GM12878 (cell line): ENCODE measurements around the gene KASH5. TPM values are rescaled to one million over a fixed set of nuclear protein-coding genes. Genes with fewer than 3 reads are reported as not detected.
A peak's percentile ranks its signal among the peaks of the same experiment; 100 is the strongest.

Source experiments
- BCL11A ChIP-seq: IDR thresholded peaks from 2 replicates; pipeline ENCODE4 v1.6.1; 2011; ENCODE audit warnings: low read depth, low read length
- BCLAF1 ChIP-seq: fragments of 450-650 bp; IDR thresholded peaks from 2 replicates; pipeline ENCODE4 v1.6.1; 2017; ENCODE audit warnings: antibody characterized with exemption, mild to moderate bottlenecking, moderate library complexity
- CBX5 ChIP-seq: sonication (generic); IDR thresholded peaks from 2 replicates; pipeline ENCODE4 v1.6.1; 2016; ENCODE audit warnings: low read depth, moderate library complexity, mild to moderate bottlenecking, inconsistent platforms
- DPF2 ChIP-seq: fragments of 450-650 bp; IDR thresholded peaks from 2 replicates; pipeline ENCODE4 v1.6.1; 2017; ENCODE audit warnings: mild to moderate bottlenecking
- FOS ChIP-seq: IDR thresholded peaks from 3 replicates; pipeline ENCODE4 v1.6.1; 2011; ENCODE audit warnings: borderline replicate concordance; ENCODE audit not compliant: insufficient read length; ENCODE audit errors: extremely low read depth
- GATAD2B ChIP-seq: fragments of 450-650 bp; conservative IDR thresholded peaks from 2 replicates; pipeline ENCODE4 v1.6.1; 2017; ENCODE audit warnings: low read depth, mild to moderate bottlenecking, moderate library complexity
- IRF4 ChIP-seq: IDR thresholded peaks from 2 replicates; pipeline ENCODE4 v1.6.1; 2011; ENCODE audit warnings: low read depth, low read length
- KAT2A ChIP-seq: conservative IDR thresholded peaks from 2 replicates; pipeline ENCODE4 v1.6.1; 2011; ENCODE audit warnings: low read depth, low read length; ENCODE audit not compliant: control insufficient read depth
- MTA2 ChIP-seq: fragments of 450-650 bp; IDR thresholded peaks from 2 replicates; pipeline ENCODE4 v1.6.1; 2016; ENCODE audit warnings: low read depth, mild to moderate bottlenecking, moderate library complexity
- MYB ChIP-seq: fragments of 150-350 bp; IDR thresholded peaks from 2 replicates; pipeline ENCODE4 v1.6.1; 2014; ENCODE audit warnings: mild to moderate bottlenecking, low read depth, low read length, borderline replicate concordance
- NFXL1 ChIP-seq: fragments of 450-650 bp; IDR thresholded peaks from 2 replicates; pipeline ENCODE4 v1.6.1; 2017; ENCODE audit warnings: antibody characterized with exemption, mild to moderate bottlenecking, borderline replicate concordance
- NR2F1 ChIP-seq: fragments of 450-650 bp; conservative IDR thresholded peaks from 2 replicates; pipeline ENCODE4 v1.6.1; 2017; ENCODE audit warnings: mild to moderate bottlenecking
- PAX5 ChIP-seq: IDR thresholded peaks from 2 replicates; pipeline ENCODE4 v1.6.1; 2011; ENCODE audit warnings: low read depth, low read length, borderline replicate concordance
- PBX3 ChIP-seq: IDR thresholded peaks from 2 replicates; pipeline ENCODE4 v1.6.1; 2011; ENCODE audit warnings: mild to moderate bottlenecking, low read depth, low read length, moderate library complexity; ENCODE audit not compliant: insufficient replicate concordance
- POU2F2 ChIP-seq: IDR thresholded peaks from 3 replicates; pipeline ENCODE4 v1.6.1; 2011; ENCODE audit warnings: low read depth, mild to moderate bottlenecking, low read length, borderline replicate concordance
- RAD51 ChIP-seq: fragments of 450-650 bp; IDR thresholded peaks from 2 replicates; pipeline ENCODE4 v1.6.1; 2016; ENCODE audit warnings: moderate library complexity, mild to moderate bottlenecking, inconsistent platforms
- RB1 ChIP-seq: fragments of 450-650 bp; formaldehyde crosslinking; IDR thresholded peaks from 2 replicates; pipeline ENCODE4 v1.6.1; 2017; ENCODE audit warnings: mild to moderate bottlenecking, borderline replicate concordance
- TCF12 ChIP-seq: IDR thresholded peaks from 2 replicates; pipeline ENCODE4 v1.6.1; 2011; ENCODE audit warnings: low read depth, mild to moderate bottlenecking, low read length
- TCF3 ChIP-seq: IDR thresholded peaks from 2 replicates; pipeline ENCODE4 v1.6.1; 2012; ENCODE audit warnings: low read depth, mild to moderate bottlenecking, low read length, borderline replicate concordance; ENCODE audit not compliant: insufficient read depth
- ZBTB40 ChIP-seq: fragments of 450-650 bp; IDR thresholded peaks from 2 replicates; pipeline ENCODE4 v1.6.1; 2016; ENCODE audit warnings: mild to moderate bottlenecking, moderate library complexity, borderline replicate concordance
- ZNF24 ChIP-seq: fragments of 450-650 bp; IDR thresholded peaks from 2 replicates; pipeline ENCODE4 v1.6.1; 2017; ENCODE audit warnings: antibody characterized with exemption, mild to moderate bottlenecking
- ZNF274 ChIP-seq: IDR thresholded peaks from one replicate; pipeline ENCODE4 v1.8.0; 2011; ENCODE audit not compliant: insufficient read length, insufficient read depth
- ZNF622 ChIP-seq: fragments of 450-650 bp; IDR thresholded peaks from 2 replicates; pipeline ENCODE4 v1.6.1; 2017; ENCODE audit warnings: mild to moderate bottlenecking, inconsistent platforms
- polyA plus RNA-seq, 11 experiments: library from polyadenylated mRNA; depleted of rRNA in 4 of 11; unstranded in 6 of 11; stranded (reverse) in 5 of 11; fragments of >200 nt; fragmentation: Nextera tagmentation in 4 of 11; fragmentation: Illumina TruSeq in 1 of 11; extraction: Ambion mirVana in 4 of 11; extraction: Trizol in 1 of 11; gene quantifications; 1 replicate in 1 of 11; 2 replicates in 10 of 11; pipeline versions ENCODE4 v1.2.1 to v1.2.3, GENCODE V29; 2011 to 2016; ENCODE audit warnings: inconsistent platforms in 2 of 11, missing spikeins in 2 of 11, low read depth in 1 of 11
- total RNA-seq, 4 experiments: library from RNA; depleted of rRNA in 3 of 4; stranded (reverse); fragments of >200 nt in 3 of 4; fragmentation: Illumina TruSeq in 1 of 4; extraction: Trizol in 1 of 4; gene quantifications; 2 replicates each; pipeline versions ENCODE4 v1.2.1 to v1.2.3, GENCODE V29; 2013 to 2021

Gene KASH5
- total and polyA plus RNA-seq, 10 of the 15 experiments (the other 5 are each of a cell fraction or from before 2014, with no cell fraction given), result 0.03 to 0.06 (median 0.05) TPM; not detected in 7

- TF ChIP-seq TCF3 (peak; percentile 79; the same call in 1 of the 2 replicates), POU2F2 (peak; percentile 88; the same call in 2 of the 3 replicates), ZNF274 (no peak), ZNF24 (no peak), BCL11A (peak; percentile 97), BCLAF1 (no peak), PBX3 (peak; percentile 31), PAX5 (peak; percentile 99), ZNF622 (no peak), MTA2 (peak; percentile 92), TCF12 (peak; percentile 95), GATAD2B (peak; percentile 47; the same call in 1 of the 2 replicates), IRF4 (peak; percentile 40; the same call in 1 of the 2 replicates), RAD51 (peak; percentile 96), ZBTB40 (peak; percentile 23; the same call in 1 of the 2 replicates), NR2F1 (peak; percentile 88), RB1 (peak; percentile 91; the same call in 1 of the 2 replicates), DPF2 (peak; percentile 91), CBX5 (no peak), KAT2A (no peak), NFXL1 (no peak), FOS (no peak), MYB (no peak)
Observed at GRCh38 chr19:49340069-49340864, 47.8 kb upstream of the KASH5 start (continued).
